K562 (cell line): ENCODE data around the gene VCAN. TPM values are rescaled to one million over a fixed set of nuclear protein-coding genes. Genes with fewer than 3 reads are reported as not detected.

ENCODE experiments used
- ATAC-seq: fragments of 200-7000 bp; cut with Tn5 transposase; 3 replicates; pipeline ENCODE4 v1.9.1; 2020; ENCODE audit warnings: moderate library complexity
- BruUV-seq: library from RNA; stranded (reverse); fragments of 400-500 nt; replicated peaks from 2 replicates; lab custom pipeline; 2021; lab: Mats Ljungman, UMichigan
- CTCF ChIA-PET: fragments of 300-600 bp; formaldehyde crosslinking; extraction: SDS; loops from one replicate; lab custom pipeline; 2021; ENCODE audit warnings: low intra/inter-chr PET ratio; lab: Yijun Ruan, JAX
- POLR2A ChIA-PET: fragments of 300-600, 350-650 bp; sonication (Branson Sonifier 250); formaldehyde crosslinking; extraction: SDS; loops from one replicate; lab custom pipeline; 2021; ENCODE audit warnings: antibody characterized with exemption, inconsistent platforms; lab: Yijun Ruan, JAX
- DNase-seq, 4 experiments: peaks; one replicate each; pipeline versions ENCODE4 v3.0.0 to v3.0.0-alpha.2; 2011 to 2018; ENCODE audit warnings: low spot score in 3 of 4, mixed read lengths in 3 of 4; ENCODE audit errors: extremely low read depth in 1 of 4
- FAIRE-seq: peaks from 2 replicates; lab custom pipeline; 2011; peaks lifted over from hg19 to GRCh38; lab: Jason Lieb, UNC
- H2AFZ ChIP-seq: 2 replicates; pipeline ENCODE4 v1.6.0; 2011; ENCODE audit warnings: low read depth, low read length, control low read depth, inconsistent platforms
- H3K27ac ChIP-seq: fragments of 200-600 bp; 3 replicates; pipeline ENCODE4 v1.8.0; 2011; ENCODE audit warnings: low read depth, mild to moderate bottlenecking, control low read depth, inconsistent platforms, low read length, moderate library complexity, mixed read lengths; ENCODE audit errors: extremely low read depth
- H3K27me3 ChIP-seq, 2 experiments: fragments of 300-600 bp in 1 of 2; 2 replicates in 1 of 2; 3 replicates in 1 of 2; pipeline versions ENCODE4 v1.6.0 to v1.8.0; 2011; ENCODE audit warnings: inconsistent platforms in 2 of 2, low read length in 2 of 2, mild to moderate bottlenecking in 1 of 2, mixed read lengths in 1 of 2, moderate library complexity in 1 of 2; ENCODE audit not compliant: control insufficient read depth in 2 of 2, insufficient read depth in 2 of 2
- H3K36me3 ChIP-seq: fragments of 300-600 bp; 3 replicates; pipeline ENCODE4 v1.8.0; 2011; ENCODE audit warnings: mild to moderate bottlenecking, low read length, inconsistent platforms; ENCODE audit not compliant: control insufficient read depth, insufficient read depth
- H3K4me1 ChIP-seq, 2 experiments: fragments of 200-600 bp in 1 of 2; replicated peaks in 1 of 2; 2 replicates in 1 of 2; 3 replicates in 1 of 2; pipeline versions ENCODE4 v1.5.1 to v1.8.0; 2011; ENCODE audit warnings: inconsistent platforms in 2 of 2, low read length in 2 of 2, mild to moderate bottlenecking in 1 of 2, mixed read lengths in 1 of 2, moderate library complexity in 1 of 2; ENCODE audit not compliant: control insufficient read depth in 2 of 2, insufficient read depth in 2 of 2
- H3K4me2 ChIP-seq: 2 replicates; pipeline ENCODE4 v1.6.1; 2011; ENCODE audit warnings: low read length, control low read depth, inconsistent platforms, mixed read lengths; ENCODE audit not compliant: insufficient read depth
- H3K4me3 ChIP-seq: fragments of 200-600 bp; sonication (generic), shearing (Covaris generic); 2 replicates; pipeline ENCODE4 v1.5.1; 2016; ENCODE audit warnings: control low read depth, inconsistent platforms
- H3K79me2 ChIP-seq: fragments of 200-600 bp; 3 replicates; pipeline ENCODE4 v1.8.0; 2011; ENCODE audit warnings: low read length, inconsistent platforms; ENCODE audit not compliant: control insufficient read depth, insufficient read depth
- H3K9ac ChIP-seq, 2 experiments: 2 replicates each; pipeline versions ENCODE4 v1.6.0 to v1.6.1; 2011; ENCODE audit warnings: low read depth in 2 of 2, low read length in 2 of 2, control low read depth in 1 of 2, inconsistent platforms in 1 of 2, mild to moderate bottlenecking in 1 of 2, mixed read lengths in 1 of 2; ENCODE audit not compliant: insufficient read depth in 1 of 2
- H3K9me1 ChIP-seq: one replicate; pipeline ENCODE4 v1.6.0; 2011; ENCODE audit warnings: inconsistent platforms, mild to moderate bottlenecking, low read length, moderate library complexity; ENCODE audit not compliant: control insufficient read depth, insufficient read depth
- H3K9me3 ChIP-seq: replicated peaks from 2 replicates; pipeline ENCODE4 v1.5.1; 2011; ENCODE audit warnings: low read depth, low read length, inconsistent platforms; ENCODE audit not compliant: control insufficient read depth, insufficient read depth
- H4K20me1 ChIP-seq: replicated peaks from 2 replicates; pipeline ENCODE4 v1.6.1; 2011; ENCODE audit warnings: low read length, inconsistent platforms, mixed read lengths; ENCODE audit not compliant: control insufficient read depth, insufficient read depth
- COPS2 ChIP-seq: fragments of 450-650 bp; conservative IDR thresholded peaks from 2 replicates; pipeline ENCODE4 v1.6.1; 2016; ENCODE audit warnings: mild to moderate bottlenecking, moderate library complexity
- CSDE1 ChIP-seq, 2 experiments: fragments of 450-650 bp; IDR thresholded peaks; 2 replicates each; pipeline ENCODE4 v1.6.1; 2016; ENCODE audit warnings: mild to moderate bottlenecking in 1 of 2
- IFI16 ChIP-seq: fragments of 250-450 bp; sonication (Bioruptor Pico); IDR thresholded peaks from 2 replicates; pipeline ENCODE4 v2.1.2; 2022; ENCODE audit warnings: mild to moderate bottlenecking, inconsistent platforms
- KDM1A ChIP-seq, 2 experiments: fragments of 450-650 bp; IDR thresholded peaks; 2 replicates each; pipeline ENCODE4 v1.6.1; 2016; ENCODE audit warnings: mild to moderate bottlenecking in 2 of 2
- POLR2H ChIP-seq: IDR thresholded peaks from 2 replicates; pipeline ENCODE4 v1.6.1; 2016; ENCODE audit warnings: missing genetic modification characterization, low read depth, mild to moderate bottlenecking, control low read depth, missing compliant biosample characterization, moderate library complexity
- SMC3 ChIP-seq: conservative IDR thresholded peaks from 2 replicates; pipeline ENCODE4 v1.6.1; 2011; ENCODE audit warnings: low read depth, low read length, improper control_type of control experiment; ENCODE audit not compliant: insufficient read depth
- SP1 ChIP-seq: sonication (generic); formaldehyde crosslinking; IDR thresholded peaks from 2 replicates; pipeline ENCODE4 v1.8.1; 2022; ENCODE audit warnings: mild to moderate bottlenecking, missing genetic modification reagents
- ZFPM2 ChIP-seq: fragments of 250-450 bp; sonication (Bioruptor Pico); IDR thresholded peaks from 2 replicates; pipeline ENCODE4 v1.5.1; 2022; ENCODE audit warnings: mild to moderate bottlenecking
- ZNF217 ChIP-seq: sonication (generic); formaldehyde crosslinking; IDR thresholded peaks from 2 replicates; pipeline ENCODE4 v1.8.0; 2022; ENCODE audit warnings: mild to moderate bottlenecking, missing genetic modification reagents
- ZNF384 ChIP-seq: IDR thresholded peaks from 2 replicates; pipeline ENCODE4 v1.6.1; 2012; ENCODE audit warnings: low read depth, low read length, improper control_type of control experiment
- ZNF436 ChIP-seq: fragments of 250-450, 450-650 bp; sonication (Bioruptor Pico); formaldehyde crosslinking; IDR thresholded peaks from 2 replicates; pipeline ENCODE4 v1.7.0; 2020; ENCODE audit warnings: mild to moderate bottlenecking
- ZNF75A ChIP-seq: fragments of 450-650 bp; formaldehyde crosslinking; IDR thresholded peaks from 2 replicates; pipeline ENCODE4 v1.4.0; 2020; ENCODE audit warnings: mild to moderate bottlenecking
- ZNF764 ChIP-seq: fragments of 250-450 bp; sonication (Bioruptor Pico); IDR thresholded peaks from 2 replicates; pipeline ENCODE4 v1.4.0; 2020; ENCODE audit warnings: low read depth, mild to moderate bottlenecking, moderate library complexity
- in situ Hi-C: fragments of 300-500 bp; cut with MboI; formaldehyde crosslinking; loops from 4 replicates; pipeline ENCODE4 v1.15.0; 2018; ENCODE audit warnings: inconsistent platforms, mixed read lengths
- intact Hi-C: fragments of 100-400 bp; cut with micrococcal nuclease; formaldehyde crosslinking; loops from 2 replicates; pipeline ENCODE4 v1.14.2; 2022
- polyA plus RNA-seq, 8 experiments: library from polyadenylated mRNA; depleted of rRNA in 4 of 8; stranded (reverse) in 5 of 8; unstranded in 3 of 8; fragments of >200 nt; fragmentation: Nextera tagmentation in 2 of 8; fragmentation: Illumina TruSeq in 1 of 8; extraction: Ambion mirVana in 2 of 8; extraction: Trizol in 1 of 8; gene quantifications; 2 replicates each; pipeline versions ENCODE4 v1.2.1 to v1.2.3, GENCODE V29; 2011 to 2014; ENCODE audit warnings: inconsistent platforms in 1 of 8, missing spikeins in 1 of 8
- total RNA-seq, 7 experiments: library from RNA; depleted of rRNA in 6 of 7; stranded (reverse); fragments of >200 nt in 6 of 7; fragmentation: Illumina TruSeq in 2 of 7; extraction: Trizol in 2 of 7; gene quantifications; 2 replicates each; pipeline versions ENCODE4 v1.2.1 to v1.2.3, GENCODE V29; 2011 to 2021; ENCODE audit warnings: low replicate concordance in 1 of 7
- TF ChIP-seq, protein P1 (sequence below): sonication (generic); formaldehyde crosslinking; IDR thresholded peaks from 2 replicates; pipeline ENCODE4 v1.8.0; 2022; ENCODE audit warnings: missing genetic modification reagents, mild to moderate bottlenecking, moderate library complexity, borderline replicate concordance
- TF ChIP-seq, protein P2 (sequence below): fragments of 250-450 bp; sonication (Bioruptor Pico); IDR thresholded peaks from 2 replicates; pipeline ENCODE4 v1.8.0; 2021; ENCODE audit warnings: moderate library complexity, mild to moderate bottlenecking, inconsistent platforms

Gene VCAN
- total and polyA plus RNA-seq, 9 of the 15 experiments (the other 6 are each of a cell fraction or from before 2014, with no cell fraction given): 0.01 to 0.33 (median 0.05) TPM

GRCh38 chr5:83488271-83488670 lies 16.7 kb downstream of the VCAN start (continued):
- TF ChIP-seq, protein P1, sequence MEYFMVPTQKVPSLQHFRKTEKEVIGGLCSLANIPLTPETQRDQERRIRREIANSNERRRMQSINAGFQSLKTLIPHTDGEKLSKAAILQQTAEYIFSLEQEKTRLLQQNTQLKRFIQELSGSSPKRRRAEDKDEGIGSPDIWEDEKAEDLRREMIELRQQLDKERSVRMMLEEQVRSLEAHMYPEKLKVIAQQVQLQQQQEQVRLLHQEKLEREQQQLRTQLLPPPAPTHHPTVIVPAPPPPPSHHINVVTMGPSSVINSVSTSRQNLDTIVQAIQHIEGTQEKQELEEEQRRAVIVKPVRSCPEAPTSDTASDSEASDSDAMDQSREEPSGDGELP (CRISPR knock-in tag): no peak
- TF ChIP-seq CSDE1 (IDR thresholded peaks at IDR 0.05) (no peak), ZNF764 (CRISPR knock-in tag) (no peak), SMC3 (no peak), ZNF217 (CRISPR knock-in tag) (no peak), SP1 (CRISPR knock-in tag) (no peak), COPS2 (no peak), IFI16 (no peak)
- TF ChIP-seq, protein P2, sequence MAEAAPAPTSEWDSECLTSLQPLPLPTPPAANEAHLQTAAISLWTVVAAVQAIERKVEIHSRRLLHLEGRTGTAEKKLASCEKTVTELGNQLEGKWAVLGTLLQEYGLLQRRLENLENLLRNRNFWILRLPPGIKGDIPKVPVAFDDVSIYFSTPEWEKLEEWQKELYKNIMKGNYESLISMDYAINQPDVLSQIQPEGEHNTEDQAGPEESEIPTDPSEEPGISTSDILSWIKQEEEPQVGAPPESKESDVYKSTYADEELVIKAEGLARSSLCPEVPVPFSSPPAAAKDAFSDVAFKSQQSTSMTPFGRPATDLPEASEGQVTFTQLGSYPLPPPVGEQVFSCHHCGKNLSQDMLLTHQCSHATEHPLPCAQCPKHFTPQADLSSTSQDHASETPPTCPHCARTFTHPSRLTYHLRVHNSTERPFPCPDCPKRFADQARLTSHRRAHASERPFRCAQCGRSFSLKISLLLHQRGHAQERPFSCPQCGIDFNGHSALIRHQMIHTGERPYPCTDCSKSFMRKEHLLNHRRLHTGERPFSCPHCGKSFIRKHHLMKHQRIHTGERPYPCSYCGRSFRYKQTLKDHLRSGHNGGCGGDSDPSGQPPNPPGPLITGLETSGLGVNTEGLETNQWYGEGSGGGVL (CRISPR knock-in tag): no peak

DNA sequence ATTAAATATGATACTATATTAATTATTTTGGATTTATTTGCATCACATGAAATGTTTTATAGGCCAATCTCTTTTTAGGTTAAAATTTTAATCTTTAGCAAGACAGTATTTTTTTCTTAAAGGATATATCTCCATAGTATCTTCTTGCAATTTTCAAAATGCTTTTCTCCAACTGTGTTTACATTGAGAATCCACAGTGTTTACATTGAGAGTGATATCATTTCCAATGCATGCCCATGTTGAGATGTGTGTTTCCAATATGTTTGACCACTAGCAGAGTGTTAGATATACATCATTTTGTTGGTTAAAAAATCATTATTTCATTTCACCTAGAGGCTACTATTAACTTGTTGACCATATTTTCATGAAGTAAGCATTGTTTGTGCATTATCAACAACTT lies 17.3 kb downstream of the VCAN start:
- Histone ChIP-seq H3K9ac (no peak overlapping the region), H2AFZ (no peak overlapping the region), H4K20me1 (no peaks in the 10 kb centered on the region), H3K36me3 (no peaks in the 10 kb centered on the region), H3K4me1 (no peaks in the 10 kb centered on the region), H3K27me3 (peaks cover 3 to 4% of the 10 kb centered on the region in 2 experiments; a peak in 3 of 5 replicates), H3K9me3 (no peaks in the 10 kb centered on the region), H3K27ac (no peak overlapping the region), H3K9me1 (no peaks in the 10 kb centered on the region), H3K4me2 (no peak overlapping the region), H3K4me3 (no peak overlapping the region), H3K79me2 (no peaks in the 10 kb centered on the region)
- FAIRE-seq (no peak), ATAC-seq (no peak), DNase-seq (no peak)
- BruUV-seq: no TSS peak
- in situ Hi-C loops (no loop called here), intact Hi-C loops (no loop called here)
- POLR2A ChIA-PET: no interaction called here
- CTCF ChIA-PET: no interaction called here
- no peak for TF ChIP-seq ZNF384
- no peak for TF ChIP-seq ZNF75A (CRISPR knock-in tag)
- TF ChIP-seq KDM1A (IDR thresholded peaks at IDR 0.05): no peak
- no peak for TF ChIP-seq ZFPM2 (CRISPR knock-in tag)
- TF ChIP-seq ZNF436 (CRISPR knock-in tag): no peak
- TF ChIP-seq POLR2H (tag): no peak
